HG03280 (cell line): ENCODE results near the gene CR1L.
"Not testable (repeated sequence)": the region's sequence is repeated elsewhere in the genome, so short reads cannot be mapped to it uniquely, and the experiment has no call there.

ENCODE experiments used
- ATAC-seq: cut with Tn5 transposase; IDR thresholded peaks from one replicate; pipeline ENCODE4 v1.9.1; 2021; ENCODE audit warnings: mild to moderate bottlenecking, moderate library complexity; ENCODE audit not compliant: unreplicated experiment

The CR1L gene

DNA sequence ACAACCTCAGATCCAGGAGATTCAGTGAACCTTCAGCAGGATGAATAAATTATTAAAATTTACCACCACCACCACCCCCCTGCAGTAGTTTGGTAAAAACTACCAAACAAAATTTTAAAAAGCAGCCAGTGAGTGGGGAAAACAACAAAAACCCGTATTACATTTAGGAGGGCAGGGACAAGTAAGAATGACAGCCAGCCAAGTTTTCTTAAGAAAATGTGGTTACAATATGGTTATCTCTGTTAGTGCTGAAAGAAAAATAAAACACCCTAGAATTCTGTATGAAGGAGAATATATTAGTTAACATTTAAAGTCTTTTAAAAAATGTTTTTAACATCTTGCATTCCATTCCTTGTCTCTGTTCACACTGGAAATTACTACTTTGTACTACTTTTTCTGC lies 121.6 kb downstream of the CR1L start:
- ATAC-seq: no peak

GRCh38 chr1:207770514-207770913 lies 125.6 kb downstream of the CR1L start:
- ATAC-seq: not testable (repeated sequence)
